ENCODE measurements around the gene C1QA.

DNA sequence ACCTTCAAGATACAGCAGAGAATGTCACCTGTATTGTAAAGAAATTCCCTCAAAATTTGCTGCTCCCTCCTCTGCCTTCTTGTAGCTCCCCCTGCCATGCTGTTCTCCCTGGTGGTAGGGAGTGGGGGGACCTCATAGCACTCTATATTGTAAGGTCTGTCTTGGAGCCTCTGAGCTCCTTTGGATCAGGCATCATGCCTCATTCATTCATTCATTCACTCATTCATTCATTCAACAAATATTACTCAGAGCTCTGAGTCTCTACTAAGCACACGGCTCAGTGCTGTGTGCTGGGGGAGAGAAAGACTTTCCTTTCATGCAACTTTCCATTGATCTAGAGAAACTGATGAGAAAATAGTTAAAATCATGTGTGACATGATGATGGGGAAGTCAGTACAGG, 47.1 kb downstream of the C1QA start:
- TF ChIP-seq, protein P1, sequence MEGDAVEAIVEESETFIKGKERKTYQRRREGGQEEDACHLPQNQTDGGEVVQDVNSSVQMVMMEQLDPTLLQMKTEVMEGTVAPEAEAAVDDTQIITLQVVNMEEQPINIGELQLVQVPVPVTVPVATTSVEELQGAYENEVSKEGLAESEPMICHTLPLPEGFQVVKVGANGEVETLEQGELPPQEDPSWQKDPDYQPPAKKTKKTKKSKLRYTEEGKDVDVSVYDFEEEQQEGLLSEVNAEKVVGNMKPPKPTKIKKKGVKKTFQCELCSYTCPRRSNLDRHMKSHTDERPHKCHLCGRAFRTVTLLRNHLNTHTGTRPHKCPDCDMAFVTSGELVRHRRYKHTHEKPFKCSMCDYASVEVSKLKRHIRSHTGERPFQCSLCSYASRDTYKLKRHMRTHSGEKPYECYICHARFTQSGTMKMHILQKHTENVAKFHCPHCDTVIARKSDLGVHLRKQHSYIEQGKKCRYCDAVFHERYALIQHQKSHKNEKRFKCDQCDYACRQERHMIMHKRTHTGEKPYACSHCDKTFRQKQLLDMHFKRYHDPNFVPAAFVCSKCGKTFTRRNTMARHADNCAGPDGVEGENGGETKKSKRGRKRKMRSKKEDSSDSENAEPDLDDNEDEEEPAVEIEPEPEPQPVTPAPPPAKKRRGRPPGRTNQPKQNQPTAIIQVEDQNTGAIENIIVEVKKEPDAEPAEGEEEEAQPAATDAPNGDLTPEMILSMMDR (IDR thresholded peaks at IDR 0.05): no peak
- TF ChIP-seq EP300 (IDR thresholded peaks at IDR 0.05): no peak
